ENCODE results near the gene APOBEC2.

Gene APOBEC2

GRCh38 chr6:41036601-41037000, 16.4 kb upstream of the APOBEC2 start:
- no peak for FAIRE-seq
- no peak for DNase-seq (ENCODE audit: insufficient read length, low spot score)

GRCh38 chr6:41037107-41037900, 15.7 kb upstream of the APOBEC2 start:
- DNase-seq (ENCODE audit: insufficient read length, low spot score), result no peak
- no peak for FAIRE-seq

- FAIRE-seq (no peak), DNase-seq (ENCODE audit: insufficient read length, low spot score) (no peak)
Measured at GRCh38 chr6:41038205-41038604, 14.8 kb upstream of the APOBEC2 start.

GRCh38 chr6:41039060-41039998, 13.7 kb upstream of the APOBEC2 start, which contains the start of gene UNC5CL:
UNC5CL (minus strand) TSS chr6:41039221; CDS start chr6:41035074, 4,147 bp downstream.
- peak; percentile 84 for FAIRE-seq
- peak; percentile 52 for DNase-seq (ENCODE audit: insufficient read length, low spot score)

- peak; percentile 60 for DNase-seq (ENCODE audit: insufficient read length, low spot score)
- FAIRE-seq, result peak; percentile 62
Measured at GRCh38 chr6:41040101-41040939, 12.7 kb upstream of the APOBEC2 start.

- FAIRE-seq (no peak), DNase-seq (ENCODE audit: insufficient read length, low spot score) (no peak)
Measured at GRCh38 chr6:41040940-41041536, 12.0 kb upstream of the APOBEC2 start.

- DNase-seq (ENCODE audit: insufficient read length, low spot score) (no peak), FAIRE-seq (no peak)
Measured at GRCh38 chr6:41042226-41043055, 10.6 kb upstream of the APOBEC2 start, which contains the start of gene TSPO2. TSPO2 (plus strand) TSS chr6:41042467; CDS start chr6:41042986, 519 bp downstream.

- DNase-seq (ENCODE audit: insufficient read length, low spot score) (no peak), FAIRE-seq (no peak)
Measured at GRCh38 chr6:41043151-41043550, 9.9 kb upstream of the APOBEC2 start.

GRCh38 chr6:41045664-41046063, 7.3 kb upstream of the APOBEC2 start:
- no peak for DNase-seq (ENCODE audit: insufficient read length, low spot score)
- no peak for FAIRE-seq

GRCh38 chr6:41046084-41046483, 6.9 kb upstream of the APOBEC2 start:
- FAIRE-seq (no peak), DNase-seq (ENCODE audit: insufficient read length, low spot score) (no peak)

- no peak for DNase-seq (ENCODE audit: insufficient read length, low spot score)
- FAIRE-seq, result no peak
Measured at GRCh38 chr6:41047306-41047705, 5.7 kb upstream of the APOBEC2 start.

- no peak for FAIRE-seq
- no peak for DNase-seq (ENCODE audit: insufficient read length, low spot score)
Measured at GRCh38 chr6:41047745-41048732, 5.0 kb upstream of the APOBEC2 start.

- DNase-seq (ENCODE audit: insufficient read length, low spot score) (no peak), FAIRE-seq (no peak)
Measured at GRCh38 chr6:41049521-41049920, 3.5 kb upstream of the APOBEC2 start.

- FAIRE-seq, result no peak
Measured at GRCh38 chr6:41049955-41050354, 3.0 kb upstream of the APOBEC2 start.

GRCh38 chr6:41050536-41050935, 2.5 kb upstream of the APOBEC2 start:
- DNase-seq (ENCODE audit: insufficient read length, low spot score), result no peak
- FAIRE-seq, result no peak

More at GRCh38 chr6:41049955-41050354, 3.0 kb upstream of the APOBEC2 start:
- no peak for DNase-seq (ENCODE audit: insufficient read length, low spot score)

- FAIRE-seq (no peak), DNase-seq (ENCODE audit: insufficient read length, low spot score) (no peak)
Measured at GRCh38 chr6:41051873-41052272, 1.1 kb upstream of the APOBEC2 start.

- no peak for FAIRE-seq
- no peak for DNase-seq (ENCODE audit: insufficient read length, low spot score)
Measured at GRCh38 chr6:41054511-41054910, 1.5 kb downstream of the APOBEC2 start.

- FAIRE-seq (no peak), DNase-seq (ENCODE audit: insufficient read length, low spot score) (no peak)
Measured at GRCh38 chr6:41055149-41055548, 2.1 kb downstream of the APOBEC2 start.

Data from HTR-8/SVneo (cell line).